ENCODE measurements around the gene PROX1.

Gene PROX1

GRCh38 chr1:214027498-214027897 lies 39.7 kb downstream of the PROX1 start:
- no peak for DNase-seq

- no peak for DNase-seq
Observed at GRCh38 chr1:214028095-214028494, 40.3 kb downstream of the PROX1 start.

DNA sequence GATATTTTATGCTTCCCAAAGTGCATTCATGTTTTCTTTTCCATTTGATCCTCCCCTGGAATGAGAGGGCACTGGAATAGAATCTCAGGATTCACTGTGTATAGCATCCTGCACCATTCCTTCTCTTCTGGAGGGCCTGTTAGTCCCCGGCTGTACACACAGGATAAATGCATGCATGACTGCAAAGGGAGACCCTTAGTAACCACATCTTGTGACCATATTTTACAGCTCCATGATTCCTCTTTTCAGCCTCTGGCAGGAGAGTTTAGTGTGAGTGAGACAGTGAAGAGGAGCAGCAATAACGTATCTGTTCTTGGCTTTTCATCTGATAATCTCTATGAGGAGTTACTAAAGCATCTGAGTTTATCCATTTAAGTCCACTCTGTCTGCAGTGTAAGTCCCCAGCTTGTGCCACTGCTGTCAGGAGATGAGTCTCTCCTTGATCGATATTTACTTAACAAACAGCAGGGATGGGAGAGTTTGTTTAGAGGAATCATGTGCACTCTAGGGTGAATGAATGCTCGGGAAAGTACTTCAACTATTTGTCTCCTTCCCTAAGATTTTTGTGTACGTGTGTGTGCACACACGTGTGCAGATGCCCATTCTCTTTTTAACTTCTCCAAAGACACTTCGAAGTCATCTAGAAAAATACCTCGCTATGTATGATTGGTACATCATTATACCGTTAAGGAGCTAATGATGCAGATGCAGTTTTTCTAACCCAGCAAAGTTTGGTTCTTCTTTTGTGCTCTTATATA lies 41.1 kb downstream of the PROX1 start:
- peak; percentile 49 for DNase-seq

- DNase-seq = no peak
Observed at GRCh38 chr1:214029796-214030195, 42.0 kb downstream of the PROX1 start.

- DNase-seq = no peak
Observed at GRCh38 chr1:214031267-214031650, 43.5 kb downstream of the PROX1 start.

DNA sequence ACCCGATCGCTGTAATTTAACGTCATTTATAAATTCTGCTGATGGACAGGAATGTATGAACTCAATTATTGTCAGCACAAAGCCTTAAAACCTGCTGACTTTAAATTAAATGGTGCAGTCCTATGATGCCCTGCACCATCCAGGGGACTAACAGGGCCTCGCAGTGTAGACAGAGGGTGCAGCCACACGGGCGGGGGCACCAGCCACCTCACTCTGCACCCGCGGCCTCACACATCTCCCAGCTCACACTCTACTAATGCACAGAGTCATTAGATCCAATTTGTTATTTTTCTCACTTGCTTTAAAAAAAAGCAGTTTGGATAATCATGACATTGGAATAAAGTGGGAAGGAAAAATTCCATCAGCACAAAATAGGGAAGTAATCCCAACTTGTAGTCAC lies 49.7 kb downstream of the PROX1 start:
- DNase-seq = no peak

DNA sequence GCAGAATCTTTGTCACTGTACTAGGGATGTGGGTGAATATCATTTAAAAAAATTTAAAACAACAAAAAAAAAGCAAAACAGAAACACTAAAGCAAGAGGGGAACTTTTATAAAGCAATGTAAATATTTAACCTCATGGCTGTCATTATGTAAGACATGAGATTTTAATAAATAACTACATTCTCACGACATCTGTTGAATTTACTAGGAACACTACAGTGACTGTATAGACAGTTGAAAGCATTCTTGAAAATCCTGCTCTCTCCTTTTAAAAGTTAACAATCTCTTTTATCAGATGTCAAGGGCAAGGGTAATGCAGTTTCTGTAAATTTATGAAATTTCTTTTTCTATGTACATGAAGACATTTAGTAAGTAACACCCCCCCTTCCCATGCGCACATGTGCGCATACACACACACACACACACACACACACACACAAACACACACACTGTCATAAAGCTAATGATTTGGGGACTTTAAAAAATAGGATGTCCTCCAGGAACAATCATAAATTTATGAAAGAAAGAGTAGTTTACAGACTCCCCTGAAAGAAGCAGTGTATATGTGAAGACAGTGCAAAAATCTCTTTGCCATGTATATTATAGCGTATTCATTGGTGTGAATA lies 51.7 kb downstream of the PROX1 start:
- no peak for DNase-seq

DNA sequence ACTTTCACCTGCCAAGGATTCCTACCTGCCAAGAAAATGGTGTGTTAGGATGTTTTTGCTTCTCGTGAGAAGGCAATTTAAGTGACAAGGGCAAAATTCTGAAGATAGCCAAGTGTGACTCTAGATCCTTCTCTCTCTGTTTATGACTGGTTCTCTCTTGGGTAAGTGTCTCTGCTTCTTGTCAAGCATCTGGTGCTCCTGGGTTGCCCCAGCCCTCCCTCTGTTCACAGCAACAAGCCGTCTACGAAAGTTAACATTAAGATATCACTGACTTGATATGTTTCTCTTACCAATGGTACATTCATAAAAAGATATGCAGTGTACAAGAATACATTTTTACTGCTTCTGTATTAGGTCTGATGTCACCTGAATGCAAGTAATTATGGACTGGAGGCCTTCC lies 55.4 kb downstream of the PROX1 start:
- DNase-seq = no peak

DNA sequence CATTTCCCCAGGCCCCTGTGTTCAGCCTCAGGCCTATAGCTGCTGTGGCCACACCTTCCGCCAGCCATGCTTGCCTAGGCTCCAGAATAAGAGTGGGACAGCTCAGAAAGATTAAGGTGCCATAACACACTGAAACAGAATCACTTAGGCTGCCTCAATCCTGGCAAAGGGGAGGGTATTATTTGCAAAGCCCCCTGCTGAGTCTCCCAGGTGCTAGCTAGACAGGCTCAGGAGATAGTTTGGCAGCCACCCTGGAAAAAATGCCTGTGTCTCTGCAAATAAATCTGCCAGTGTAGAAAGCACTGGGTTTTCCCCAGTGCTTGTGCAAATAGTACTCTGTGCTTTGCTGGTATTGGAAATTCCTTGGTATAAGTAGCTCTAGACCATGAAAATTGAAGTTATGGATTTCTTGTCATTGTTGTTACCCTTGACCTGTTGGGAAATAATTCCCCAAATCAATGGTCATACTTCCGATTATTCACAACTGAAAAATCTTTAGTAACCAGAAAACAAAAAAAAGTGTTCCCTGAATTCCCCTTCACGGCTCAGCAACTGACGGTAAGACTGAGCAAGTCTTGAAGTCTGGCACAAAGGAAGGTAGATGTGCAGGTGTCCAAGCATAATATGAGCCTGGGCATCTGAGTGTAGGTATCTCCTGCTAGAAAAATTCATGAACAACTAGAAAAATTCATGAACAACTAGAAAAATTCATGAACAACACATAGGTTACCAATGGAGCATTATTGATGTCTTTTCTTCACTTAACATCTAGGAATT lies 56.9 kb downstream of the PROX1 start:
- DNase-seq = peak; percentile 62

- no peak for DNase-seq
Observed at GRCh38 chr1:214050513-214051401, 63.0 kb downstream of the PROX1 start.

DNA sequence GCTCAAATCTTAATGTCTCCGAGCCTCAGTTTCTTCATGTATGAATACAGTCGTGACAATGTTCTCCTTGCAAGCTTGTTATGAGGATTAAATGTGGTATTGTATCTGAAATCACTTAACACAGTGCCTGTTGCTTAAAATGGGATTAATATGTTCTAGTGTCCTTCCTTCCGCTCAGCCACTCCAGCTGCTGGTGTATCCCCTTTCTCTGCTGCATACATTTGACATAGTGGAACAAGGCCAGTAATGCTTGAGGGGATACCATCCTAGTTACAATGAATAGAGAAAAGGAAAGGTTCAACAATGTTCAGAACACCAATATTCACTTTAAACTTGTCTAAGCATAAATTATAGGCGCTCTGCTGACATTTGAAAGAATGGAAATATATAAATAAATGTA lies 64.0 kb downstream of the PROX1 start:
- no peak for DNase-seq

GRCh38 chr1:214058076-214058475 lies 70.3 kb downstream of the PROX1 start:
- no peak for DNase-seq

GRCh38 chr1:214066190-214066589 lies 78.4 kb downstream of the PROX1 start:
- DNase-seq = no peak

DNA sequence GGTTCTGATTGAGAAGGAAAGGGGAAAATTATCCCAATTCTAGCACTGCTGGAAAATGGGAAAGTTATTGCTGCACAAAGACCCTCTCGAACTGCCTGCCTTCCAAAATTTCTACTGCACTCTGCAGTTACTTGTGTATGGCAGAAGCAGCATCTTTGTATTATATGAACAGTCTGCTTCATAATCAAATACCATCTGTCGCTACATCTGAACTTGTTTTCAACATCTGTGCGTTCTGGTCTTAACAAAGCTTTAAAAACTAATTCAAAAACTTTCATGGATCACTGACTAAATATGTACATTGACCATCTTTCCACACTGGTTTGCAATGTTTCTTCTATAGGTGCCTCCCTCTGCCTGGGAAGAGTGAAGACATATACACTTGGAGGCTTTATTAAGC lies 79.2 kb downstream of the PROX1 start:
- DNase-seq = no peak

DNA sequence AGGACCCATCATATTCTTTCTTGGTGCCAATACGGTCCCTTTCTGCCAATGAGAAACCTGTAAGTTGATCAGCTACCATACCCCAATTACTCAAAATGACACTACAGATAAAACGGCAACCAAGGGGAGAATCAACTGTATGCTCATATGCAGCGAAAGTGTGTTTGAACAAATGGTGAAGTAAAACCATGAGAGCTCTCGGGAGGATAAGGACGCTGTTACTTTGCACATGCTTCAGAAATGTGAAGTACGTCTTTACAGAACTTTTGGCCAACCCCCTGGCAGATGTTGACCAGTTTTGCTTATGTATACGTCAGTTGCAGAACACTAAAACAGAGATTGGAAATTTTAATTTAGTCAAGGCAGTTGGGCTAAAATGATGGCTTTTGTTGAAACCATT lies 79.6 kb downstream of the PROX1 start:
- DNase-seq = peak; percentile 73

GRCh38 chr1:214067853-214068703 lies 80.3 kb downstream of the PROX1 start:
- DNase-seq = no peak

DNA sequence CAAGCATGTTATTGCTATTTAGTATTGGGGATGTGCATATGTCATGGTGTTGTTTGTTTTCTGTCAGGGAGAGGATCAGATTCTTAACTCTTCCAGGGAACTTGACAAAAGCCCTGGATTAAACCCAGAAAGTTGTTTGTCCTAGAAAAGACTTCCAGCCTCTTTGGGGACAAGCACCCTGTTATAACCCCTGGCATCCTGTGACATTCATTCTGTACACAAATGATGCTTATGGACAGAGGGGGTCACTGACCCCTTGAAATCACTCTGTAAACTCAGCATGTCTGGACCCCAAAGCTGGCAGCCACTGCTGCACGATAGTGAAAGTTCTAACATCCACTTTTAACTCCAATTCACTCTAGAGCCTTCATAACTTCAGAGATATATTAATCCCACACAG lies 81.2 kb downstream of the PROX1 start:
- DNase-seq = no peak

DNA sequence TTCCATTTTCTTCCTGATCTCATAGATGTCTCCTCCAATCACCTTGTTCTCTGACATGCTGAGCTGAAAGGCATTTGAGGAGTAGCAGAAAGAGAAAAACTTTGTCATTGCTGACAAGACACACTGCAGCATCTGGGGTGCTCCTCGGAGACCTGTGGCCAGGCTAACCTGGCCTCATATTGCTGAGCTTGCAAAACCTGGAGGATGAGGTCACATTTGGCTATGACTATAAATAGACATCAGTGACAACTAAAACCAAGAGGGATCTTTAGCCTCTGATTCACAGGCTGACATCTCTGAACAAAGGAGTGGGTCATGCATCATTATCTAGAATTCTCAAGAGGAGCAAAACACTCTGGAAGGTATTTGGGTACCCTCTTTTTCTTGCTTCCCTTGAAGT lies 83.7 kb downstream of the PROX1 start:
- DNase-seq = no peak

DNA sequence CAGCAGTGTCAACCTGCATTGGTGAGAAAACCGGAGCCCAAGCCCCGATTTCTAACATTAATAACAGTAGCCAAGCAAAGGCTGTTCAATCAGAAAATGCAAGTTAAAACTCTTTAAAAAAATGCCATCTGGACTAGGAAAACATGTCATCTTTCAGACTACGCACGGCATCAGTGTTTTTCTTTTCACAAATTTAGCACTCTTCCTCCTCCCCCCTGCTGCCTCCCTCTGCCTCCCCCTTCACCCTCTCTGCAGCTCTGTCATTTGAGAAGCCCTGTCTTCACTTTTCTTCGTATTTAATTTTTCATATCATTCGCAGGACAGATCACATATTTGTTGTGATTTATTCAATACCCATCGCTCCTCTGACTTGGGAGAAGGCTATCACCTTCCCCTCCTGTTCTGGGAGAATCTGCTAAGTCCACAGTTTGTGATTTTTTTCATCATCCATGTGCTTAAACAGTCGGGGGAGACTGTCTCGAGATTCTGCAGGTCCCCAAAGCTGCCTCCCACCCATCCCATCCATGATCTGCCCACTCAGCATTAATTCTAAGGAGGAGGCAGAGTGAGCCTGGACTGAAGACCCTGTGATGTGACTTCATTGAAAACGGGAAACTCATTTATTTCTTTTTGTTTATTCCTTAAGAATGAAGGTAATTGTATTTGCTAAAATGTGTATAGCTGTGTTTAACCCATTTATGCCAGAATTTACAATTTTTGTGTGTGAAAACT lies 84.8 kb downstream of the PROX1 start:
- no peak for DNase-seq

DNA sequence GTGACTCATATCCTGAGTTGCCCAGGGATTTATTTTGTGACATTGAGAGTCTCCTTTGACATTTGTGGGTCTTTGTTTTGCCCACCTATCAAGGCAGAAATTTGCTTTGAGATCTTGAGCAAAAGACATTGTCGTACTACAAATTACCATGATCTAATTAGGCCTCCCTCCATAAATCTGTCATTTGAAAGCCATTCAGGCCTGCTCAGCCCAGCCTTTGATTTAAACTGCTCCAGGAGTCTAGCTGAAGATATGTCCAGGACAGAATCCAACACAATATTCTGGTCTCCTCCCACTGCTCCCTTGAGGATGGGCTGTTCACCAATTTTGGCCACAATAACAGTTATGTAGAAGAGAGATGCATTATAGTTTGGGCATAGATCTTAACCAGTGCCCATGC lies 86.7 kb downstream of the PROX1 start:
- DNase-seq = no peak

- no peak for DNase-seq
Observed at GRCh38 chr1:214075305-214075998, 87.7 kb downstream of the PROX1 start.
